HepG2 (cell line): ENCODE data around the gene MRRF. TPM values are rescaled to one million over a fixed set of nuclear protein-coding genes. Genes with fewer than 3 reads are reported as not detected.

Experiments used
- HBP1 ChIP-seq: IDR thresholded peaks from 2 replicates; pipeline ENCODE4 v1.6.1; 2016; ENCODE audit warnings: low read depth, control low read depth
- HIVEP1 ChIP-seq: sonication (generic); formaldehyde crosslinking; IDR thresholded peaks from 2 replicates; pipeline ENCODE4 v1.4.0; 2020; ENCODE audit warnings: mild to moderate bottlenecking, missing genetic modification reagents
- HMG20B ChIP-seq: conservative IDR thresholded peaks from 2 replicates; pipeline ENCODE4 v1.6.1; 2016; ENCODE audit warnings: missing genetic modification reagents, missing compliant biosample characterization
- MAX ChIP-seq: IDR thresholded peaks from 2 replicates; pipeline ENCODE4 v1.6.1; 2012; ENCODE audit warnings: inconsistent platforms
- NONO ChIP-seq, 2 experiments: fragments of 450-650 bp in 1 of 2; sonication (generic) in 1 of 2; formaldehyde crosslinking in 1 of 2; IDR thresholded peaks in 1 of 2; conservative IDR thresholded peaks in 1 of 2; 2 replicates each; pipeline versions ENCODE4 v1.6.1 to v1.8.0; 2017 to 2022; ENCODE audit warnings: mild to moderate bottlenecking in 1 of 2, missing genetic modification reagents in 1 of 2, moderate library complexity in 1 of 2
- NR3C1 ChIP-seq: sonication (generic); formaldehyde crosslinking; IDR thresholded peaks from 2 replicates; pipeline ENCODE4 v1.4.0; 2020; ENCODE audit warnings: missing genetic modification reagents
- RAD21 ChIP-seq: fragments of 450-650 bp; formaldehyde crosslinking; IDR thresholded peaks from 2 replicates; pipeline ENCODE4 v1.5.0; 2020; ENCODE audit warnings: mild to moderate bottlenecking
- RXRA ChIP-seq: sonication (generic); formaldehyde crosslinking; IDR thresholded peaks from 2 replicates; pipeline ENCODE4 v1.5.1; 2020; ENCODE audit warnings: missing genetic modification reagents
- SALL1 ChIP-seq: sonication (generic); formaldehyde crosslinking; IDR thresholded peaks from 2 replicates; pipeline ENCODE4 v1.8.0; 2022; ENCODE audit warnings: mild to moderate bottlenecking, missing genetic modification reagents
- SMC3 ChIP-seq: IDR thresholded peaks from 2 replicates; pipeline ENCODE4 v1.6.1; 2011; ENCODE audit warnings: low read length, improper control_type of control experiment
- STAG1 ChIP-seq: sonication (generic); formaldehyde crosslinking; IDR thresholded peaks from 2 replicates; pipeline ENCODE4 v1.4.0; 2020; ENCODE audit warnings: missing genetic modification reagents
- XRCC5 ChIP-seq: fragments of 200-400 bp; formaldehyde crosslinking; optimal IDR thresholded peaks from 2 replicates; pipeline ENCODE3; 2017; ENCODE audit warnings: mild to moderate bottlenecking, low read length
- ZKSCAN1 ChIP-seq: fragments of 150-350 bp; IDR thresholded peaks from 2 replicates; pipeline ENCODE4 v1.6.1; 2014; ENCODE audit warnings: low read length
- ZNF205 ChIP-seq: IDR thresholded peaks from 2 replicates; pipeline ENCODE4 v1.6.1; 2018; ENCODE audit warnings: missing biosample characterization, missing genetic modification reagents
- ZNF331 ChIP-seq: sonication (generic); formaldehyde crosslinking; IDR thresholded peaks from 2 replicates; pipeline ENCODE4 v1.4.0; 2020; ENCODE audit warnings: missing genetic modification reagents
- ZNF451 ChIP-seq: sonication (generic); formaldehyde crosslinking; IDR thresholded peaks from 2 replicates; pipeline ENCODE4 v1.5.0; 2020; ENCODE audit warnings: mild to moderate bottlenecking, missing genetic modification reagents
- ZNF501 ChIP-seq: sonication (generic); formaldehyde crosslinking; IDR thresholded peaks from 2 replicates; pipeline ENCODE4 v1.5.1; 2020; ENCODE audit warnings: mild to moderate bottlenecking, moderate library complexity, missing genetic modification reagents
- ZNF574 ChIP-seq: sonication (generic); formaldehyde crosslinking; IDR thresholded peaks from 2 replicates; pipeline ENCODE4 v1.4.0; 2020; ENCODE audit warnings: missing genetic modification reagents
- ZNF772 ChIP-seq: sonication (generic); formaldehyde crosslinking; IDR thresholded peaks from 2 replicates; pipeline ENCODE4 v1.5.0; 2020; ENCODE audit warnings: mild to moderate bottlenecking, missing genetic modification reagents
- ZNF816 ChIP-seq: sonication (generic); formaldehyde crosslinking; IDR thresholded peaks from 2 replicates; pipeline ENCODE4 v1.8.0; 2022; ENCODE audit warnings: missing genetic modification reagents, mild to moderate bottlenecking, borderline replicate concordance
- ZNF839 ChIP-seq: sonication (generic); formaldehyde crosslinking; IDR thresholded peaks from 2 replicates; pipeline ENCODE4 v1.4.0; 2020; ENCODE audit warnings: missing genetic modification reagents, mild to moderate bottlenecking, borderline replicate concordance
- ZSCAN31 ChIP-seq: sonication (generic); formaldehyde crosslinking; IDR thresholded peaks from 2 replicates; pipeline ENCODE4 v1.5.0; 2020; ENCODE audit warnings: low read depth, mild to moderate bottlenecking, missing genetic modification reagents
- polyA plus RNA-seq, 8 experiments: library from polyadenylated mRNA; depleted of rRNA in 3 of 8; stranded (reverse) in 7 of 8; unstranded in 1 of 8; fragments of >200 nt; fragmentation: Illumina TruSeq in 4 of 8; extraction: Trizol in 4 of 8; gene quantifications; 2 replicates each; pipeline versions ENCODE4 v1.2.1 to v1.2.3, GENCODE V29; 2011 to 2016; ENCODE audit warnings: low read depth in 4 of 8, missing spikeins in 1 of 8, mixed read lengths in 1 of 8; ENCODE audit not compliant: insufficient read depth in 1 of 8
- total RNA-seq, 5 experiments: library from RNA; depleted of rRNA; stranded (reverse); fragments of >200 nt; fragmentation: Illumina TruSeq; extraction: Trizol; gene quantifications; 2 replicates each; pipeline ENCODE4 v1.2.3, GENCODE V29; 2016; ENCODE audit warnings: low read depth in 1 of 5
- TF ChIP-seq, protein P1 (sequence below): sonication (generic); formaldehyde crosslinking; IDR thresholded peaks from 2 replicates; pipeline ENCODE4 v1.9.0; 2022; ENCODE audit warnings: missing genetic modification reagents, mild to moderate bottlenecking, borderline replicate concordance

MRRF gene
- total and polyA plus RNA-seq, 2 of the 13 experiments (the other 11 are each of a cell fraction or from before 2014, with no cell fraction given), result 37.3 to 44.3 TPM

DNA sequence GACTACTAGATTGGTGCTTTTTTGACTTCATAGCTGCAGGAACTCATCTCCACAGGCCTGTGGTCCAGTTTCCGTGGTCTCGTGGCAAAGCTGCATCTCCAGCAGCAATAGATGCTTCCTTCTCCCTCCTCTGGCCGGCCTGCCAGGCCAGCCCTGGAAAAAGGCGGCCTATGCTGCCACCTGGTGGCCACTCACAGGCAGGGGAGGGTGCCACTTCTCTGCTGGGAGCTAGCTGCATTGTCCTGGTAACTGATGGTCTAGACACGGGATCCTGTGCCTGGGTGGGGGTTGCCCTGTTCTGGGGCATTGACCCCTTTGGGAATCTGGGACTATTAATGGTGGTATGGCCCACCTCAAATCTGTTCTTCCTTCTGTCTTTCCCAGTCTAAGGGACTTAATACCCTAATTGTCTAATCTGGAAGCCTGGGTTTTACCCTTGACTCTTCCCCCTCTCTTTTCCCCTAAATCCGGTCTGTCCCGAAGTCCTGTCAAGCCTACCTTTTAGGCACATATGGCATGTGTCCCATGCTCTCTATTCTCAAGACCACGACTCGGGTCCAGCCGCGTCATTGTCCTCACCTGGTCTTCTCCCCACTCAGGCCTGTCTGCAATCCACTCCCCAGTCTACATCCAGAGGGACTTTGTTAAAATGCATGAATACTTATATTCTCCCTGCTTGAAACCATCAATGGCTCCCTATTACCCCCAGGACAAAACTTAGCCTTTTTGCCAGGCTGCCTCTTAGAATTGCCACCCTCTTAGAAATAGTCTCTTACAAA, 86.1 kb downstream of the MRRF start (continued):
- 0 out of 2 replicates have a peak, but pooled peaks have one; percentile 33 for TF ChIP-seq HBP1 (CRISPR knock-in tag)
- TF ChIP-seq SALL1 (CRISPR knock-in tag), result peak; percentile 68
- peak; percentile 45; the same call in 1 of the 2 replicates for TF ChIP-seq MAX
- no peak for TF ChIP-seq HMG20B (CRISPR knock-in tag)
- no peak for TF ChIP-seq ZNF839
- no peak for TF ChIP-seq HIVEP1 (CRISPR knock-in tag)
- TF ChIP-seq XRCC5, result peak; percentile 62
- TF ChIP-seq ZNF501 (CRISPR knock-in tag), result 0 out of 2 replicates have a peak, but pooled peaks have one; percentile 33
- TF ChIP-seq ZNF772 (CRISPR knock-in tag), result peak; percentile 31; the same call in 1 of the 2 replicates
- peak; percentile 99 for TF ChIP-seq STAG1 (CRISPR knock-in tag)
- no peak for TF ChIP-seq ZNF451
- TF ChIP-seq NR3C1 (CRISPR knock-in tag), result no peak
- TF ChIP-seq RXRA, result peak; percentile 38; the same call in 1 of the 2 replicates
- no peak for TF ChIP-seq ZNF816
- peak; percentile 20; the same call in 1 of the 2 replicates for TF ChIP-seq ZNF331
- 0 out of 2 replicates have a peak, but pooled peaks have one; percentile 24 for TF ChIP-seq ZNF574 (CRISPR knock-in tag)
- TF ChIP-seq ZKSCAN1, result peak; percentile 60; the same call in 1 of the 2 replicates
- TF ChIP-seq SMC3, result peak; percentile 87
- TF ChIP-seq, protein P1, sequence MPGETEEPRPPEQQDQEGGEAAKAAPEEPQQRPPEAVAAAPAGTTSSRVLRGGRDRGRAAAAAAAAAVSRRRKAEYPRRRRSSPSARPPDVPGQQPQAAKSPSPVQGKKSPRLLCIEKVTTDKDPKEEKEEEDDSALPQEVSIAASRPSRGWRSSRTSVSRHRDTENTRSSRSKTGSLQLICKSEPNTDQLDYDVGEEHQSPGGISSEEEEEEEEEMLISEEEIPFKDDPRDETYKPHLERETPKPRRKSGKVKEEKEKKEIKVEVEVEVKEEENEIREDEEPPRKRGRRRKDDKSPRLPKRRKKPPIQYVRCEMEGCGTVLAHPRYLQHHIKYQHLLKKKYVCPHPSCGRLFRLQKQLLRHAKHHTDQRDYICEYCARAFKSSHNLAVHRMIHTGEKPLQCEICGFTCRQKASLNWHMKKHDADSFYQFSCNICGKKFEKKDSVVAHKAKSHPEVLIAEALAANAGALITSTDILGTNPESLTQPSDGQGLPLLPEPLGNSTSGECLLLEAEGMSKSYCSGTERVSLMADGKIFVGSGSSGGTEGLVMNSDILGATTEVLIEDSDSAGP (CRISPR knock-in tag), result peak; percentile 25; the same call in 1 of the 2 replicates
- no peak for TF ChIP-seq NONO (IDR thresholded peaks at IDR 0.05)
- TF ChIP-seq NONO (CRISPR knock-in tag; conservative IDR thresholded peaks at IDR 0.05), result 0 out of 2 replicates have a peak, but pooled peaks have one; percentile 28
- peak; percentile 96 for TF ChIP-seq ZNF205 (CRISPR knock-in tag)
- 0 out of 2 replicates have a peak, but pooled peaks have one; percentile 35 for TF ChIP-seq ZSCAN31 (CRISPR knock-in tag)
- TF ChIP-seq RAD21, result peak; percentile 97
